OCI-LY7 (cell line): Measurements from ENCODE around the gene RPUSD2.

ENCODE experiments used
- EZH2phosphoT487 ChIP-seq: fragments of 200-600 bp; sonication (generic); IDR thresholded peaks from 2 replicates; pipeline ENCODE4 v1.6.1; 2018; ENCODE audit warnings: low read depth, borderline replicate concordance, mild to moderate bottlenecking, mixed run types, antibody characterized with exemption, low read length, moderate library complexity, mixed read lengths
- TF ChIP-seq, protein P1 (sequence below): fragments of 200-600 bp; sonication (generic); conservative IDR thresholded peaks from 2 replicates; pipeline ENCODE4 v1.5.1; 2014; ENCODE audit warnings: mild to moderate bottlenecking, antibody characterized with exemption, low read length, moderate library complexity, mixed read lengths

DNA sequence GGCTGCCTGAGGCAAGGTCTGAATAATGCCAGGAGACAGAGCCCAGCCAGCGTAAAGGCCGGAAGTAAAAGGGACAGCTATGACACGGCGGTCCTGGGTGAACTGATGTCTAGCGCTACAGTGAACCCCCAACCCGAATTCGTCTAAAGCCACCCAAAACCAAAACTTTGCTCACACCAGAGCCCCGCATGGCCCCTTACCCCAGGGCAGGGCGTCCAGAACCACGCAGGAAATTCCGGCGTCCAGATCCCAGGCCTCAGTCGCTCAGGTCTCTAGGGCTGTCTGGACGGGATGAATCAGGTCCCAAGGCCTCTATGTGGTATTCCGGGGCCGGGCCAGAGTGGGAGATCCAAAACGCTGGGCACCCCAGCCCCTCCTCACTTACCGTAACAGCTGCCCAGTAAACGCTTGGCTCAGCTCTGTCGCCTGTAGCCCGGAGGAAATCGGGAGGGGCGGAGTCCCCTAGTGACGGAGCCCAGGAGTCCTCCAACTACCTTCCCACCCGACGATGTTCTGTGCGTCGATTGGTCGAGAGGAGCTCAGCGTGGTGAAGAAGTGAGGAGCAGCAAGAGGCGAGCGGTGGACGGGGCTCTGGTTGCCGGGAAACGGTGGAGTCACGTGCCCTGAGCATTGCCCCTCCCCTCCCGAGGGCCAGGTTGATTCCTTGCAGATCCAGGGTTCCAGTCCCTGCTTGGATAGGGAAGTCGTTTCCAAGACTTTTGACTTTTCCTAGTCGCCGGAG lies 4.3 kb upstream of the RPUSD2 start, which contains the start of gene CCDC32:
- TF ChIP-seq, protein P1, sequence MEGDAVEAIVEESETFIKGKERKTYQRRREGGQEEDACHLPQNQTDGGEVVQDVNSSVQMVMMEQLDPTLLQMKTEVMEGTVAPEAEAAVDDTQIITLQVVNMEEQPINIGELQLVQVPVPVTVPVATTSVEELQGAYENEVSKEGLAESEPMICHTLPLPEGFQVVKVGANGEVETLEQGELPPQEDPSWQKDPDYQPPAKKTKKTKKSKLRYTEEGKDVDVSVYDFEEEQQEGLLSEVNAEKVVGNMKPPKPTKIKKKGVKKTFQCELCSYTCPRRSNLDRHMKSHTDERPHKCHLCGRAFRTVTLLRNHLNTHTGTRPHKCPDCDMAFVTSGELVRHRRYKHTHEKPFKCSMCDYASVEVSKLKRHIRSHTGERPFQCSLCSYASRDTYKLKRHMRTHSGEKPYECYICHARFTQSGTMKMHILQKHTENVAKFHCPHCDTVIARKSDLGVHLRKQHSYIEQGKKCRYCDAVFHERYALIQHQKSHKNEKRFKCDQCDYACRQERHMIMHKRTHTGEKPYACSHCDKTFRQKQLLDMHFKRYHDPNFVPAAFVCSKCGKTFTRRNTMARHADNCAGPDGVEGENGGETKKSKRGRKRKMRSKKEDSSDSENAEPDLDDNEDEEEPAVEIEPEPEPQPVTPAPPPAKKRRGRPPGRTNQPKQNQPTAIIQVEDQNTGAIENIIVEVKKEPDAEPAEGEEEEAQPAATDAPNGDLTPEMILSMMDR: no peak
- no peak for TF ChIP-seq EZH2phosphoT487
